HG03442 (cell line): ENCODE measurements around the gene MT1M.

ENCODE experiments used
- ATAC-seq: cut with Tn5 transposase; IDR thresholded peaks from one replicate; pipeline ENCODE4 v1.9.1; 2021; ENCODE audit warnings: mild to moderate bottlenecking, moderate library complexity; ENCODE audit not compliant: unreplicated experiment

The MT1M gene

GRCh38 chr16:56625943-56626654, 6.4 kb upstream of the MT1M start:
- no peak for ATAC-seq

GRCh38 chr16:56626685-56627084, 5.8 kb upstream of the MT1M start:
- no peak for ATAC-seq

- ATAC-seq = no peak
These were observed 3.7 kb upstream of the MT1M start for GRCh38 chr16:56628486-56629350.

DNA sequence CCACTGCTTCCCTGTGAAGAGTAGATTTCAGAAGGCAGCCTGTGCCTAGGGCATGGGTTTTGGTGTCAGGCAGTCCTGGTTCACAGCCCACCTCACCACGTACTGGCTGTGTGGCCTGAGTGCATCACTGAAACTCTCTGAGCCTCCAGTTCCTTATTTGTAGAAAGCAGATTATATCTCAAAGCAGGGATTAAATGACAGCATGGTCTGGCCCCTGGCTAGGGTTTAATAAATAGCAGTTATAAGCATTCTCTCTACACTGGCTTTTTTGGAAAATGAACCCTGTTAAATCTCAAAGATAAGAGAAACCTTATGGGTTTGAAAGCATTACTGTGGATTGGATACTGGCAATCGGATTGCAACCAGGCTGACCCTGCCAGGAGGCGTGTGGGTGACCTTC, 2.9 kb upstream of the MT1M start:
- no peak for ATAC-seq

GRCh38 chr16:56630134-56630533, 2.3 kb upstream of the MT1M start:
- peak; percentile 89 for ATAC-seq

DNA sequence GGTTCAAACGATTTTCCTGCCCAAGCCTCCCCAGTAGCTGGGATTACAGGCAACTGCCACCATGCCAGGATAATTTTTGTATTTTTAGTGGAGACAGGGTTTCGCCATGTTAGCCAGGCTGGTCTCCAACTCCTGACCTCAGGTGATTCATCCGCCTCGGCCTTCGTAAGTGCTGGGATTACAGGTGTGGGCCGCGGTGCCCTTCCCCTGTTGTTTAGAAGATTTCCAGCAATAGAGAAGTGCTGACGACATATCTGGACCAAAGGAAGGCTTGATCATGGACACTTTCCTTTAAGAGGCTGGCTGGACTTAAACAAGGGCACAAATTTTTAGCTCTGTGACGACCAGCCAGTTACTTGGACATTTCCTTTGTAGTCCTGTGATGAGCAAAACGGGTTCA, 1.3 kb upstream of the MT1M start:
- no peak for ATAC-seq

DNA sequence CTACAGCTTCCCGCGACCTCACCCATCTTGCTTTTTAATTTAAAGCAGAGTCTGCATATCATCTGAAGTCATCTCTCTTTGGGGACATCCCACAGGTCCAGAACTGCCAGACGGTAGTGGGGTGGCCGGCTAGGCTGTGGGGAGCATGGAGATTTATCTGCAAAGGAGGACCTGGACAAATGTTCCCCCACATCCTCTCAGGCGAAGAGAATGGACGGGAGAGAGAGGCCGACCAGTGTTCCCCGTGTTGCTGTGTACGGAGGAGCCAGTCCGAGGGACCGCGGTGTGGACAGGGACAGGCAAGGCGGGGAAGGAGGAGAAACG, 665 bp upstream of the MT1M start:
- no peak for ATAC-seq

DNA sequence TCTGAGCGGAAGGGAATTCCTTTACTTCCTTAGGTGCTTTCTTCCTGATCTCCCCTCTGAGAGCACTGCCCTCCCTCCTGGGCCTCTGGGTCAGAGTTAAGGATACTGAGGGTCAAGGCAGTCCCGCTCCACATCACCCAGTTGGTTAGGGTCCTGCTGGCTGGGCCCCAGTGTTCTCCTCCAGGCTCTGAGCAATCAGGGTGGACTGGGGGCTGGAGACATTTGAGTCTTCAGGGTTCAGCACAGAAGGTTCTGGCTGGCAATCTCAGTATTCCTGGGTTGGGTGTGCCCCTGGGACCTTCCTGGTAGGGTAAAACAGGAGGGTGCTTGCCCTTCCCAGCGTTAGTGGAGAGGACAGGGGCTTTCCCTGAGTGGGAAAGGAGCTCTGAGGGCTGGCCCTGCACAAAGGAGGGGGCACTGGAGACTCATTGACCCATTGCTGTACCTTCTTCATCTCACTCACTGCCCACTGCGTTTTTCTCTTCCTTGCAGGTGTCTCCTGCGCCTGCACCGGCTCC, 448 bp downstream of the MT1M start:
- no peak for ATAC-seq

DNA sequence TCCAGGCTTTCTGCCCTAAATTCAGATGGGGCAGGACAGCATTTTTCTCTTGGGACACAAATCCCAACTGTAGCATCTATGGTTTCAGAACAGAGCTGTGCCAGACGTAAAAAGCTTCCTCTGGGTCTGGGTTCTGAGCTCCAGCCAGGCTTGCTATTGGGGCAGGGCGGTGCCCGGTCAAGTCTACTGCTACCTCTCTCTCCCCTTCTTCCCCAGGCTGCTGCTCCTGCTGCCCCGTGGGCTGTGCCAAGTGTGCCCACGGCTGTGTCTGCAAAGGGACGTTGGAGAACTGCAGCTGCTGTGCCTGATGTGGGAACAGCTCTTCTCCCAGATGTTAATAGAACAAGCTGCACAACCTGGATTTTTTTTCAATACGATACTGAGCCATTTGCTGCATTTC, 1.1 kb downstream of the MT1M start:
- no peak for ATAC-seq

GRCh38 chr16:56634715-56635440, 2.4 kb downstream of the MT1M start:
- ATAC-seq = no peak

- no peak for ATAC-seq
These were observed 3.0 kb downstream of the MT1M start for GRCh38 chr16:56635441-56635967.

- ATAC-seq = no peak
These were observed 4.4 kb downstream of the MT1M start for GRCh38 chr16:56636616-56637413.

DNA sequence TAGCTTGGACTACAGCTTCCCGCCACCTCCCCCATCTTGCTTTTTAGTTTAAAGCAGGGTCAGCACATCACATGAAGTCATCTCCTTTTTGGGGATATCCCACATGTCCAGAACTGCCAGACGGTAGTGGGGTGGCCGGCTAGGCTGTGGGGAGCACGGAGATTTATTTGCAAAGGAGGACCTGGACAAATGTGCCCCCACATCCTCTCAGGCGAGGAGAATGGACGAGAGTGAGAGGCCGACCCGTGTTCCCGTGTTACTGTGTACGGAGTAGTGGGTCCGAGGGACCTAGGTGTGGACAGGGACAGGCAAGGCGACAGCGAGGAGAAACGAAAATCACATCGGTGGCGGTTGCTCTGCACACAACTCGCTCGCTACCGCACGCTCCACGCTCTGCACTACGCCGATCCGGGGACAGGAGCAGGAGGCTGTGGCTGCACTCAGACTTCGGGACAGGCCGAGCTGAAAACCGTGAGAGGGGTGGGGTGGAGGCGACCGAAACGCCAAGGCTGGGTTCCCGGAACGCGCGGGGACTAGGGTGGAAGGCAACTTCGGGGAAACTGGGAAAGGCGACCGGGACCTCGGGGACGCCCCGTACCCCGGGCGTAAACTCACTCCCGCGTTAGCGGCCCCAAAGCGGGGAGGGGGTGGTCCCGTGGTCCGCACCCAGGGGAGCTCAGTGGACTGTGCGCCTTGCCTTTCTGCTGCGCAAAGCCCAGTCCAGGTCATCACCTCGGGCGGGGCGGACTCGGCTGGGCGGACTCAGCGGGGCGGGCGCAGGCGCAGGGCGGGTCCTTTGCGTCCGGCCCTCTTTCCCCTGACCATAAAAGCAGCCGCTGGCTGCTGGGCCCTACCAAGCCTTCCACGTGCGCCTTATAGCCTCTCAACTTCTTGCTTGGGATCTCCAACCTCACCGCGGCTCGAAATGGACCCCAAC, 5.6 kb downstream of the MT1M start, which contains the start of gene MT1A:
Gene MT1A, plus strand, starts transcription at position 853 of the 937 bp plus-strand sequence. Its CDS starts 73 bp downstream, at position 926.
- ATAC-seq = no peak

GRCh38 chr16:56639045-56639444, 6.6 kb downstream of the MT1M start:
- ATAC-seq = no peak

DNA sequence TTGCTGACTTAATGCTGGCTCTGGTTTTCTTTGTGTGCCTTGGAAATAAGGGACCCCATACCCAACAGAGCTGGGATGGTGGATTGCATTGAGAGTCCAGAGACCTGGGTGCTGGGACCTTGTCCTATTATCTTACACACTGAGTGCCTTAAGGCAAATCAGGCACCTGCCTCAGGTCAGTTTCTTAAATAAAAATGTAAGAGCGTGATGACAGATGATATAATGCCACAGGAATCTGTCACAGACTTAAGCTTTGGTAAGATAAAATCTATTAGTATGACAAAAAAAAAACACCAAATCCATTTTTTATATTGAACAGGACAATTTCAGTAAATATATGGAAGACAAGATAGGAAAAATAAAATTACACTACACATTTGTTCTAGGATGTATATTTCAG, 7.6 kb downstream of the MT1M start:
- ATAC-seq = no peak

DNA sequence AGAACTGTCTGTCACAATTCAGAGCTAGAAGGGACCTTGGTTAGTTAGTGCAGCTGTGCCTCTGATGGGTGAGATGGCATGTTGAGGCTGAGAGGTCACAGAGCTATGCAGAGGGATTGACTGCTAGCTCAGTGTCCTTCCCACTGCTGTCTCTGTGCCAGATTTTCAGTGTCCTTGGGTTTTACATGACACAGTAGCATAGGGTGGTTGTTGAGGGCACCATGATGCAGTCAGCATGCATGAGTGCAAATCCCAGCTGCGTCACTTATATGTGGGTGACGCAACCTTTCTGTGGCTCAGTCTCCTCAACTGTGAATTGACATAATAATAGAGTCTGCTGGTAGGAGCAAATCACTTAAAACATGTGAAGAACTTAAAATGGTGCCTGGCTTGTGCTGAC, 8.7 kb downstream of the MT1M start:
- no peak for ATAC-seq

DNA sequence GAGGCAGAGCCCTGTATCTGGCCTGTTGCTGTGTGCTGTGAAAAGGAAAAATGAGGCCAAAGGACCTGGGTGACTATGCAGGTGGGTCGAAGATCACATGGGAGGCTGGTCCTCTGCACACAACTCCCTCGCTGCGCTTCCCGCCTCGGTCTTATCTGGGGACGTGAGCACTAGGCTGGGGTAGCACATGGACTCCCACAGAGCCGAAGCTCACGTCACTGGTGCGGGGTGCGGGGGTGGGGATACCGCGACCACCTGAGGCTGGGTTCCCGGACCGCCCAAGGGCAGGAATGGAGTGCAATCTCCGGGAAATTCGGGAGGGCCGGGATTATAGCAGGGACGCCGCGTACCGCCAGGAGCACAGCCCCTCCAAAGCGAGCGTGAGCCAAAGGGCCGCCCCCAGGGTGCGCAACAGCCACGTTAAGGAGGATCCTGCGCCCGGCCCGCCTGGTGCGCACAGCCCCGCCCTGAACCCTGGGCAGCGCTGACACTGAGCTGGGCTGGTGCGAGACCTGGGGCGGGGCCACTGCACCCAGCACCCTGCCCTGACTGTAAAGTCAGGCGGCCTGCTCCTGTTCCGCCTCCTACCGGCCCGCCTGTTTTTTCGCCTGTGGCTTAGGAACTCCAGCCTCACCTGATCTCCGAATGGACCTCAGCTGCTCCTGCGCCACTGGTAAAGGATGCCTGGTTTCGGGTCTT, 10.8 kb downstream of the MT1M start:
- ATAC-seq = peak; percentile 77

DNA sequence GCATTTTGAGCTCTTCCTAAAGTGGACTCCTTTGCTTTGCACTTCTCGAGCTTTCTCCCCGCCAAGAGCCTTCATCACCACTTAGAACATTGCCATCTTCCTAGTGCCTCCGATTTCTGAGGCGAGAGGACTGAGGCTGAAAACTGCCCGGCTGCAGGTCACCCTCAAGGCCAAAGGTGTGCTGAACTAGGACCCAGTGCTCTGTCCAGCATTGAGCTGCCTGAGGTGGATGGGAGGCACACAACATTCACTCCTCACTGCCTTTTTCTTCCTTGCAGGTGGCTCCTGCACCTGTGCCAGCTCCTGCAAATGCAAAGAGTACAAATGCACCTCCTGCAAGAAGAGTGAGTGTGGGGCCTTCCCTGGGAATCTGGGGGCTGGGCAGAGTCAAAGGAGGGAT, 11.4 kb downstream of the MT1M start:
- no peak for ATAC-seq

- no peak for ATAC-seq
These were observed 12.9 kb downstream of the MT1M start for GRCh38 chr16:56645311-56645710.
